G401.6 (cell line): ENCODE data around the gene INPP5A.

Experiments used
- FAIRE-seq: peaks from 2 replicates; lab custom pipeline; 2012; peaks lifted over from hg19 to GRCh38; lab: Jason Lieb, UNC

Gene INPP5A

GRCh38 chr10:132710036-132710686 lies 172.6 kb downstream of the INPP5A start:
- no peak for FAIRE-seq

DNA sequence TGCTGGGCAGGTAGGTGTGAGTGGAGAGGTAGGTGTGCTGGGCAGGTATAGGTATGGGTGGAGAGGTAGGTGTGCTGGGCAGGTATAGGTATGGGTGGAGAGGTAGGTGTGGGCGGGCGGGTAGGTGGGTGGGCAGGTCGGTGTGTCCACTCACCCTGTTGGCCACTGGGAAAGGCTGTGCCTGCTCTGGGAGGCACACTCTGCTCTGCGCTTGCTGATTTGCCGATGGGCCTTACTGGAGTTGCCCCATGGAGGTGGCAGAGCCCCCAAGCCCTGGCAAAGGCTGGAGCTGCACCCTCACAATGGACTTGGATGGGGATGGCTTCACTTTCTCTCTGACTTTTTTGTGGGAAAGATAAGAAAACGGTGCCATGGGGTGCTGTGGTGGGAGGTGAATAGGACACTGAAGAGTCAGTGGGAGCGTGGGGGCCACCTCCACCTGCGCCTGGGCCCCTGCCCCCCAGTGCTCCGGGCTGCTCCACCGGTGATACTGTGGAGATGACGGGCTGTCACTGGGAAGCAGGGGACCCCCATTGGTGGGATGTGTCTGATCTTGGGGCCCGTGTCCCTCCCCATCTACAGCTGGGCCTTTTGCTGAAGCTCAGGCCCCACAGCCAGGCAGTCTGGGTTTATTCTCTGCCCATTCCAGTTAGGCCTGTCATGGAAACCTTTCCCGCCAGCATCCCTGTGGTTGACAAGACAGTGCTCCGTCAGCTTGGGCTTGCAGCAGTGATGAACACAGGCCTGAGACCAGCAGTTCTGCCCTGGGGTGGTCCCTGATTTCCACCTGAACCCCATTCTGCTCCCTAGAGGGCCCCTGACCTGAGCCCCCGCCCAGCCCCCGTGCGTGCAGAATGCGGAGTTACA lies 173.4 kb downstream of the INPP5A start:
- no peak for FAIRE-seq

DNA sequence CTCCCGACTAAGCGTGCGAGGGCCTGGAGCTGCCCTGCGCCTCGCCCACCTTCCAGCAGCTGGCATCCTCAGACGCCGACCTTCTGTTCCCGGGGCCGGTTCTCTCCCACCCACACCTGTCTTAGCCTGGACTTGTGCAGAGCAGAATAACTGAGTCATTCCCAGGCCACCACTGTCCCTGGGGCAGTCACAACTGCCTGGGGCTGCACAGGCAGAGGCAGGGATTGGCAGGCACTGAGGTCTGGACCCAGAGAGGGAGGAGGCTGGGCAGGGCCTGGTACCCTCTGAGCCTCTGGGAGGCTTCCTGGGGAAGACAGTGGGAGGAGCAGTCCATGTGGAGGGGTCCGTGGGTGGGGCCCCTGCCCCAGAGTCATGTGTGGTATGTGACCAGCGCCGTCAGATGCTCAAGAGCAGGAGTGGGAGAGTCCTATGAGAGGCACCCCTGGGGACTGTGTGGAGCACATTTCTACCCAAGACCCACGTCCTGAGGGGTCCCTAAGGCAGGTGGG lies 174.1 kb downstream of the INPP5A start:
- no peak for FAIRE-seq

- FAIRE-seq: no peak
Measured at GRCh38 chr10:132712291-132712690, 174.7 kb downstream of the INPP5A start.

DNA sequence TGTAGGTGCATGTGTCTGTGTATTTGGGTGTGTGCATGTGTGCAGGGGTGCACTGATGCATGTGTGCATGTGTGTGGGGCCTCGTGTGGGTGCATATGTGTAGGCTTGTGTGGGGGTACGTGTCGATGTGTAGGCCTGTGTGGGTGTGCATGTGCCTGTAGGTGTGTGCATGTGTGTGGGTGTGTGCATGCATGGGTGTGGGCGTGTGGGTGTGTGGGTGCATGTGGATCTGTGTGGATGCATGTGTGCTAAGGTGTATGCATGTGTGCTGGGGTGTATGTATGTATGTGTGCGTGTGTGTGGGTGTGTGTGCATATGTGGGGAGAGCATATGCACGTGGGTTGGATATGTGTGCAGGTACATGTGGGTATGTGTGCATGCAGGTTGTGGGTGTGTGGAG lies 175.2 kb downstream of the INPP5A start:
- FAIRE-seq: no peak

DNA sequence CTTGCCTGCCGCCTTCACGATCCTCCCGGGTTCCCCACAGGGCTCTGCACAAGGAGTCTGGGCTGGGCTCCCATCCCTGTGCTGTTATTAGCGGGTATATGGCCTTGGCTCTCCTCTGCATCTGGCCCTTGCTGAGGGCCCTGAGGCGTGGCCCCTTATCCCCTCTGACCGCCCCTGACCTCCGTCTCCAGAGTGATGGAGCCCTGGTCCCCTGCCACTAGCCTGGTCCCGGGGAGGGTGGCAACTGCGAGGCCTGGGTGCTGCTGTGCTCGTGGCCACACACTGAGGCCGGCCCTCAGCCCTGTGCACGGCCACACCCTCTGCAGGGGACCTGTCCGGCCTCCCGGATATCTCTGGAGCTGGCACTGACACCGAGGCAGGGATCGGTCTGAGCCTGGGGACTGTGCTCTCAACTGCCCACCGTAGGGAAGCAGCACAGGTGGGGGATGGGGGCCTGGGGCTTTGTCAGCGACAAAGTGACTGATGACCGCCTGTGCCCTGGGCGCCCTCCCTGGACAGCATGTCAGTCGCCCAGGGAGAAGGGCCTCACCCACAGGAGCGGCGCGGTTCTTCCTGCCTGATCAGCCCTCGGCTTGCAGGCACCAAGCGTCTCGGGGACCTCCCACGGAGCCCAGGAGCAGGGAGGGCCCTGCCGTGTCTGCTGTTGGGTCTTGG lies 176.0 kb downstream of the INPP5A start:
- no peak for FAIRE-seq

GRCh38 chr10:132714096-132714985 lies 176.8 kb downstream of the INPP5A start:
- no peak for FAIRE-seq

DNA sequence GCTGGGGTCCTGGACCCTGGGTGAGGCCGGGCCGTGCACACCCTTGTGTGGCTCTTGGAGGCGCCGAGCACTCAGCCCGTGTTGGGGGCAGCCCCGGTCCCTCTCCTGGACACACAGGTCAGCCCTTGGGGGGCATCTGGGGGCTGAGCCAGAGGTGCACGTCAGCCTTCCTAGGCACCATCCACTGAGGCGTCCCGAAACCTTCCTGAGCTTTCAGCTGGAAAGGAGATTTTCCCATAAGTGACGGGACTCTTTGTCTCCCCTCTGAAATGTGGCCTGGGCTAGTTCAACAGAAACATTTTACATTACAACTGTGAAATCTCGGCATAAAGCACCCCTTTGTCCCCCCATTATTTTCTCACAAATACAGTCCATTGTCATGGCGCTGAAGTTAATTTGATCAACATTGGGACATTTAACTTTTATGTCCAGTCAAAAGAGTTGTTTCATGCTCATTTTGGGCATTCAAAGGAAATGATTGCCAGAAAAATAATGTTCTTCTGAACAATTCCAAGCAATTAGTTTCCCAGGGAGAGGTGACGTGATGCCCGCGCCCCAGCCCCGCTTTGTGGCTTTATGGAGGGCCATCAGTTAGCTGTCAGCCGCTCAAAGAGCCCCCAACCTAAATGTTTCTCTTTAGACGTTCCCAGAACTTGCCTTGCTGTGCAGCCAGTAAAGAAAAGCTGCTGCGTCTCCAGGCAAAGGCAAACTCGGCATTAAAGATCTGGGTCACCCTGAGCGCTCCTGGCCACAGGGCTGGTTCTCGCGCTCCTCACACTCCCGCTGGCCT lies 177.6 kb downstream of the INPP5A start:
- no peak for FAIRE-seq

DNA sequence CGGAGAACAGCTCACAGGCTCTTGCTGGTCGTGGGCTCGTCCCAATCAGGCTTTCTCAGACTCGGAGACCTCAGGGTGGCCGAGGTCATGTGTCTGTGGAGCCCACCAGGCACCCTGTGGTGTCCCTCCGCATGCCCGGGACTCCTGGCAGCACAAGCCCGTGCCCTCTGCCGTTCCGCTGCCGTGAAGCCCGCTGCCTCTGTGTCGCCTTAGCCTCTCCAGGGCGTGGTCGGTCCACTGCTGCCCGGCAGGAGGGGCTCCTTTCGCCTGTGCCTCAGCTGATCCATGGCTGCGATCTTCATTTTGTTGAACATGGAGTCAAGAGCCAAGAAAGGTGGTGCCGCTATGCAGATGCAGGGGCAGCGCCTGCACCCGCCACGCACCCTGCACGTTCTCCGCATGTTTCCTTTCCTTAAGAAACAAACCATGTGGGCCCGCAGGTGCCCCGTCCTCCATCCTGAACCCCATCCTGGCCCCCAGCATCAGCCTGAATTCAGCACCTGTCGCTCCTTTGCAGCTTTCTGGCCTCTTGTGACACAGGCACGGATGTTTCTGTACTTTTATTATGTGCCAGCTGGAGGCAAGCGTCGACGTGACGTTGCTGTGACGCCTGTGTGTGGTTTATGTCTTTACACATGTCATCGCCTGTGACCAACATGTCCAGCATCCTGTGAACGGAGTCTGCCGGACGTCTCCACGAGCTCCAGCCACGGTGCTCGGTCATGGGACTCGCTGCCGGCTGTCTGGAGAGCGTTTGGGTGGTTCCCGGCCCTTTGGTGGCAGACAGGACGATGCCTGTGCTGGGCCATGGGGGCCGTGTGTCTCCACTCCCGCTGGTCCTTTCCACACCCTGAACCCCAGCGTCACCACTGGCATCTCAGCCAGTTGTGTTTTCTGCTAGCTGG lies 178.4 kb downstream of the INPP5A start:
- FAIRE-seq: no peak

DNA sequence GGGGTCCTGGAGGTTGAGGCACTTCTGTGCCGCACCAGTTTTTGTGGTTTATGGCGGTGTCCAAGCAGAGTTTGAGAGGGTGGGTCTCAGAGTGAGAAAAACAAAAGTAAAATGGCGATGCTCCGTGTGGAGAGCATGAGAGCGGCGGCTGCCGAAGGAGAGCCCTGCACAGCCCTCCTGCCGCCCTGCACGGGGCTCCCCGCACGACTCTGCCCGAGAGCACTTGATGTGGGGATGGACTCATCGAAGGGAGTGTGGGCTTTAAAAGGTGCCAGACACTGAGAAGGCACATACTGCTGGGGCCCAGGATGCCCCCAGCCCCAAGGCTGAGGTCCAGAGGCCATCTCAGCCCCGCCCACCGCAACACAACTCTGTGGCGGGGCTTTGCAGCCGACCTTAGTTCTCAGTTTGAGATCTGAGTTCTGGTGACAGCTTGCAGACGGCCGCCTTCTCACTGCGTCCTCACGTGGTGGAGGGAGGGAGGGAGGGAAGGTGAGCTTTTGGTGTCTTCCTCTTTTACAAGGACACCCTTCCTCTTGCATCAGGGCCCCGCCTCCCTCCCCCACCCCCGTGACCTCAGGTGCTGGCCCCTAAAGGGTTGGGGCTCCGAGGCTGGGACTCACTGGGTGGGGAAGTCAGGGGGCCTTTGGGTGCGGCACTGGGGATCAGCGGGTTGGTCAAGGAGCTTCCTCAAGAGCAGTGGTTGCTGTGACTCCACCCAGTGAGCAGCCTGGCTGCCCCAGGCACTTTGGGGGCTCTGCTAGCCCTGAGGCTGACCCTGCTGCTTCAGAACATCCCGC lies 179.3 kb downstream of the INPP5A start:
- FAIRE-seq: no peak

DNA sequence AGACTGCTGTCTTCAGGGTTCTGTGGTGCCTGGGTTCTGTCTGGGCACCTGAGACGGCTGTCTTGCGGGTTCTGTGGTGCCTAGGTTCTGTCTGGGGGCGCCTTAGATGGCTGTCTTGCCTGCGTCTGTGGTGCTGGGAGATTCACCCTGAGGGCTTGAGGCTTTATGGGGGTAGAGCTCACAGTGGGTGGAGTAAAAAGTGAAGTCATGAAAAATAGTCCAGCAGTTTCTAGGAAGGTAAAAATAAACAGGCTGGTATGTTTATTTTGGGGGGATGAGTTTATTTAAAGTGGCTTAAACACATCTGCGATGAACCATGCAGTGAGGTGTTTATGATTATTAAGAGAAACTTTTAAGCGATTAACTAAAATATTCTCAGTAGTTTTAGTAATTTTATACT lies 184.1 kb downstream of the INPP5A start:
- FAIRE-seq: no peak

DNA sequence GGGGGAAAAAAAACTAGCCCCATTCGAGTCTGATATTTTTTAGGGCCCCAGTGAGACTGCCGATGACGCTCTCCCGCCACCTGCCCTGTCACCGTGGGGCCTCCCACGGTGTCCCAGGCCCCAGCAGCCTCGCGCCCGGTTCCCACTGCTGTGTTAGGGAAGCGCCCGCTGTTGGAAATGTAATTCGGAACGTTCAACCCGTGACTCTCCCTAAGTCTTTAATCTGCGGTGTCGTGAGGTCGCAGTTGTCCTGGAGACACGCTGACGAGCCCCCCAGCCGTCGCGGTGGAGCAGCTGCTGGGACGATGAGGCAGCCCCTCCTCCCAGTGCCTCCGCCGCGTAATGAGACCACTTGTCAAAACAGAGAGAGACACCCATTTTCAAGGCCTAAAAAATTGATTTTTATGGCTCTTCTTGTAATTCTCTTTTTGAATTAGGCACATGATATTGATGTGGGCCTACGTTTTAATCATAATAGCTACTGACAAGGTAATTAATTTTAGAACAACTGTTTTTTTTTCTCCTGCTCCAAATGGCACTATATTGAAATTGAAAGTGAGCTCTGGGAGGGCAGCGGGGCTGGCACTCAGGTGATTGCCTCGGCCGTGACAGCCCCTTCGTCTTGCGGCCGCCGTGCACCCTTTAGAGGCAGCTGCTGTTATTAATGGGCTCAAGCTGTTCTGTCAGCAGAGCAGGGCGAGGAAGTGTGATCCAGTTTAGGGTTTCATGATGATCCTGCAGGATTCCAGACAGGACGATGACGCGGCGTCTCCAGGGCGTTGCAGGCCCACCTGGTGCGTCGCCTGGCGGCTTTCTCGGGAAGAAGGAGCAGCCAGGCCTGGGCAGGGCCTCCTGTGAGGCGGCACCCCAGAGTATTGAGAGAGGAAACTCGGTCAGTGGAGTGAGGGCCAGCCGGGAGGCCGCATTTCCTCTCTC lies 185.1 kb downstream of the INPP5A start:
- no peak for FAIRE-seq

GRCh38 chr10:132723330-132723970 lies 185.9 kb downstream of the INPP5A start:
- no peak for FAIRE-seq

DNA sequence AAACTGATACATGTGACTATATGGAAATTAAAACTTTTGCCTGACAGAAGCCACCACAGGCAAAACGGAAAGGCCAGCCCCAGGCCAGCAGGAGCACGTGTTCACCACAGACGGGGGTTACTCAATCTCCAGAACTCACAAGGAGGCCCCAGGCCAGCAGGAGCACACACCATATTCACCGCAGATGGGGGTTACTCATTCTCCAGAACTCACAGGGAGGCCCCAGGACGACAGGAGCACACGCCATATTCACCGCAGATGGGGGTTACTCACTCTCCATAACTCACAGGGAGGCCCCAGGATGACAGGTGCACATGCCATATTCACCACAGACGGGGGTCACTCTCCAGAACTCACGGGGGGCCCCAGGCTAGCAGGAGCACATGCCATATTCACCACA lies 186.9 kb downstream of the INPP5A start:
- FAIRE-seq: no peak

DNA sequence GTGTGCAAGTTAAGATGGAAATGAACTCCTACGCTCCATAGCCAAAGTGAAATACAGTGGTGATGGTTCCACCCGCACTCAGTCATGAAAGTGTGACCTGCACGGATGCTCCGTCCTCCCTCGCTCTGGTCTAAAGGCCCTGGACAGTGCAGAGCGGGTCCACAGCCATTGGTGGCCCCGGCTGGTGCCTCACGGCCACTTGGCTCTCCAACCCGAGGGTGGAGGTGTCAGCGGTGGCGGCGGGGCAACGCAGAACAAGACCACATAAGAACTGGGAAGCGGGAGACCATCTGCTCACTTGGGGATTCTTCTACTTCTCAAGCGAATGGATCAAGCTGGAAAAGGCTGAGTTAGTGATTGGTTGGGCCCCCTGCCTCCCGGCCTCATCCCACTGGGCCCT lies 187.6 kb downstream of the INPP5A start:
- FAIRE-seq: no peak

DNA sequence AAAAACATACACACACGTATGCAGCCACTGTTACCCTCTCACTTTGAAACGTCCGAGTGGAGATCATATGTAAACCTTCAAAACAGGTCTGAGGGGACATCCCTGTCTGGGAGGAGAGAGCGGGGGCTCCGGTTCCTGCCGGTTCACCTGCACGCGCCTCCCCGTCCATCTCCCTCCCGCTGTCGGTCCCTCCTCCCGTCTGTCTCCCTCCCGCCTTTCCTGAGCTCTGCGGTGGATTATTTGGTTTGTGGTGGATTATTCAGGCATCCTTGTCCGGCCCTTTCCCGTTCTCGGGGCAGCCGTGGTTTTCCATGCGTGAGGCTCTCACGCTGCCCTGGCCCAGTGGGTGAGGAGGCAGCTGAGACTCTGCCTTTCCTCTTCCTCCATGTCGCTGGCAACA lies 188.6 kb downstream of the INPP5A start:
- FAIRE-seq: no peak

DNA sequence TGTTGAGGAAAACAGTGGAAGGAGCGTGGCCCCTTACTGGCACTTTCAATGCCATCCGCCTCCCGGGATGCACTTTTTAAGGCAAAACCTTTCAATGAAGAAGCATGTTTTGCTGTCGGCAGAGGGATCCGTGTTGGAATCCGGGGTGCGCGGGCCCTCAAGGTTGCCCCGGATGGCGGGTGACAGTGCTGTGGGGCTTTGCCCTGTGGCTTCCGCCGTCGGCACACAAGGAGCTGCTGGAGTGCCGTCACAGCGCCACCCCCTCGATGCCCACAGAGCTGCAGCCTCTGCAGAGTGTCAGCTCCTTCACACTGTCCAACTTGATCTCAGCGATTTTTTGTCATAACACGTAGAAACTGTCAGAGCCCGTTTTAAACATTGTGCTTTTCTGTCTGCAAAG lies 189.4 kb downstream of the INPP5A start:
- FAIRE-seq: no peak

GRCh38 chr10:132727411-132727810 lies 189.8 kb downstream of the INPP5A start:
- no peak for FAIRE-seq
